ENCODE results near the gene PCBP3. TPM values are rescaled to one million over a fixed set of nuclear protein-coding genes. Genes with fewer than 3 reads are reported as not detected.

Gene PCBP3
- total RNA-seq, 1 experiment from 2014 or later, result 10.9 TPM

- Mint-ChIP-seq H3K27ac (no peak overlapping the region), H3K27me3 (ENCODE audit: low read depth) (peaks cover 25% of the 10 kb centered on the region), H3K36me3 (ENCODE audit: insufficient read depth in 1 of 3, low read depth in 3 of 3) (no peaks in the 10 kb centered on the region; a peak in 2 of 7 replicates), H3K4me1 (peaks cover 2 to 4% of the 10 kb centered on the region in 2 experiments; a peak in 1 of 4 replicates), H3K4me3 (no peak overlapping the region), H3K9me3 (peaks cover 19% of the 10 kb centered on the region in 2 experiments; a peak in 4 of 5 replicates)
- Histone ChIP-seq H4K5ac (ENCODE audit: insufficient read length, low read depth, low read length) (no peak overlapping the region), H4K91ac (ENCODE audit: insufficient read length, low read depth, low read length) (no peak overlapping the region), H3K9me3 (ENCODE audit: control insufficient read depth, low read depth, low read length) (no peaks in the 10 kb centered on the region), H3K4me2 (ENCODE audit: insufficient read depth, insufficient read length, low read length) (no peak overlapping the region), H3K9ac (ENCODE audit: extremely low read depth, insufficient read length, low read length) (no peak overlapping the region), H2BK20ac (ENCODE audit: low read depth, low read length, poor library complexity, severe bottlenecking) (no peak overlapping the region), H3K23ac (ENCODE audit: insufficient read length, low read depth, low read length) (no peak overlapping the region), H3K79me1 (ENCODE audit: insufficient read depth, low read depth, low read length, poor library complexity, severe bottlenecking) (no peaks in the 10 kb centered on the region), H3K79me2 (ENCODE audit: insufficient read depth, low read length) (no peaks in the 10 kb centered on the region), H2AK5ac (ENCODE audit: insufficient read length, low read length) (no peak overlapping the region), H3K4ac (ENCODE audit: low read depth, low read length) (no peak overlapping the region), H3K18ac (ENCODE audit: insufficient read length, low read depth, low read length) (no peak overlapping the region), H3K27me3 (ENCODE audit: insufficient read depth, low read length) (no peaks in the 10 kb centered on the region), H3K14ac (ENCODE audit: insufficient read depth, low read length) (no peak overlapping the region), H3K27ac (ENCODE audit: insufficient read length, low read depth, low read length) (no peak overlapping the region), H2AFZ (ENCODE audit: low read length) (no peak overlapping the region), H2BK12ac (ENCODE audit: insufficient read length, low read depth, low read length) (no peak overlapping the region), H3K4me1 (ENCODE audit: insufficient read depth, low read length) (no peaks in the 10 kb centered on the region), H3K56ac (ENCODE audit: insufficient read length, low read depth, low read length) (no peak overlapping the region), H3K23me2 (ENCODE audit: insufficient read length, low read depth, low read length, poor library complexity, severe bottlenecking) (no peaks in the 10 kb centered on the region), H4K20me1 (ENCODE audit: control insufficient read depth, insufficient read depth, insufficient read length) (no peaks in the 10 kb centered on the region), H4K8ac (replicated peaks; ENCODE audit: insufficient read length, low read depth, low read length) (no peak overlapping the region), H3T11ph (ENCODE audit: low read length) (no peak overlapping the region), H2BK15ac (ENCODE audit: low read depth, low read length) (no peak overlapping the region), H2BK120ac (ENCODE audit: low read depth, low read length, poor library complexity, severe bottlenecking) (no peak overlapping the region), H2BK5ac (ENCODE audit: insufficient read length, low read length) (no peak overlapping the region)
- WGBS (ENCODE audit: extremely low coverage, insufficient read length, low lambda C conversion rate), result no CpG with 5 or more reads among the region's 10 CpGs
- DNase-seq, result peak; percentile 14
- TF ChIP-seq CTCF (conservative IDR thresholded peaks at IDR 0.05), result no peak
Measured at GRCh38 chr21:45598666-45599065, 44.9 kb upstream of the PCBP3 start.
